Mesendoderm (in vitro differentiated cells): Measurements from ENCODE around the gene THAP12.

Experiments used
- DNase-seq: peaks from one replicate; pipeline ENCODE4 v3.0.0; 2013
- H2AK5ac ChIP-seq: 2 replicates; pipeline ENCODE4 v1.6.1; 2013; ENCODE audit warnings: low read length, inconsistent platforms
- H2BK120ac ChIP-seq: 2 replicates; pipeline ENCODE4 v1.6.1; 2013; ENCODE audit warnings: low read depth, mild to moderate bottlenecking, low read length, moderate library complexity, mixed read lengths
- H2BK15ac ChIP-seq: replicated peaks from 2 replicates; pipeline ENCODE4 v1.6.1; 2013; ENCODE audit warnings: low read depth, mild to moderate bottlenecking, moderate library complexity
- H2BK5ac ChIP-seq: 2 replicates; pipeline ENCODE4 v1.6.1; 2013; ENCODE audit warnings: low read length, inconsistent platforms
- H3K18ac ChIP-seq: 2 replicates; pipeline ENCODE4 v1.6.1; 2013; ENCODE audit warnings: mild to moderate bottlenecking, low read length, mixed read lengths
- H3K23ac ChIP-seq: one replicate; pipeline ENCODE4 v1.6.1; 2013; ENCODE audit warnings: low read length
- H3K27ac ChIP-seq: 2 replicates; pipeline ENCODE4 v1.5.1; 2013; ENCODE audit warnings: low read depth, mild to moderate bottlenecking, inconsistent platforms, low read length, moderate library complexity
- H3K27me3 ChIP-seq: 2 replicates; pipeline ENCODE4 v1.6.1; 2013; ENCODE audit warnings: low read length, control low read depth, mild to moderate bottlenecking, inconsistent platforms; ENCODE audit not compliant: insufficient read depth, poor library complexity
- H3K36me3 ChIP-seq: 2 replicates; pipeline ENCODE4 v1.6.1; 2013; ENCODE audit warnings: low read length, inconsistent platforms; ENCODE audit not compliant: control insufficient read depth, insufficient read depth
- H3K4ac ChIP-seq: one replicate; pipeline ENCODE4 v1.6.1; 2013; ENCODE audit warnings: low read depth, mild to moderate bottlenecking, low read length, moderate library complexity
- H3K4me1 ChIP-seq: 2 replicates; pipeline ENCODE4 v1.6.1; 2013; ENCODE audit warnings: low read depth, low read length, inconsistent platforms; ENCODE audit not compliant: control insufficient read depth
- H3K4me2 ChIP-seq: 2 replicates; pipeline ENCODE4 v1.6.1; 2013; ENCODE audit warnings: low read length
- H3K4me3 ChIP-seq: 2 replicates; pipeline ENCODE4 v1.5.1; 2013; ENCODE audit warnings: mild to moderate bottlenecking, low read length
- H3K56ac ChIP-seq: one replicate; pipeline ENCODE4 v1.6.1; 2013; ENCODE audit warnings: low read length
- H3K79me1 ChIP-seq: 2 replicates; pipeline ENCODE4 v1.6.1; 2013; ENCODE audit warnings: low read length, inconsistent platforms
- H3K79me2 ChIP-seq: 2 replicates; pipeline ENCODE4 v1.6.1; 2013; ENCODE audit warnings: mild to moderate bottlenecking, low read length; ENCODE audit not compliant: control insufficient read depth, insufficient read depth
- H3K9ac ChIP-seq: 2 replicates; pipeline ENCODE4 v1.6.1; 2013; ENCODE audit warnings: low read length, inconsistent platforms
- H4K5ac ChIP-seq: one replicate; pipeline ENCODE4 v1.6.1; 2013; ENCODE audit warnings: low read length
- H4K8ac ChIP-seq: one replicate; pipeline ENCODE4 v1.6.1; 2013; ENCODE audit warnings: low read depth, mild to moderate bottlenecking, control low read depth, low read length, moderate library complexity
- WGBS: extraction: QIAGEN DNeasy Blood & Tissue Kit; methylation state at CpG from one replicate; pipeline ENCODE4 v1.1.7; 2013; ENCODE audit warnings: low lambda C conversion rate, missing lambda C conversion rate; ENCODE audit not compliant: insufficient coverage; ENCODE audit errors: extremely low coverage; 5-methylcytosine and 5-hydroxymethylcytosine counted together

THAP12 gene

DNA sequence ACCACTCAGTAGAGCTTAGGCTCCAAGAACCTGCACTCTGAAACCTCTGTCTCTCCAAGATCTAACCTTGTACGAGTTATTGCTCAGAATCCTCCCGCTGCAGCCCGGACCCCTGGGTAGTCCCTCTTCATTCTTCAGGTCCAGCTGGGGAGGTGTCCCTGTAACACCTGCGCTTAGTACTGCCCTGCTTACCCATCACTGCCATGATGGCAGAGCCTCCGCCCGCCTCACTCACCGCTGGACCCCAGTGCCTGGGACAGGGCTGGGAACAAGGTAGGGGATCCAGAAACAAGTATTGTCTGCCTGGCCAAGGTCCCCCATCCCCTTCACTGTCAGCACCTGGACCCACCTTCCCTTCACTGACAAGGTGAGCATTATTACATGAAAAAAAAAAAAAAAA lies 50.3 kb downstream of the THAP12 start:
- H3K4me2 ChIP-seq, result no peak overlapping the region
- H2BK120ac ChIP-seq, result no peak overlapping the region
- WGBS, result no CpG with 5 or more reads among the region's 7 CpGs

DNA sequence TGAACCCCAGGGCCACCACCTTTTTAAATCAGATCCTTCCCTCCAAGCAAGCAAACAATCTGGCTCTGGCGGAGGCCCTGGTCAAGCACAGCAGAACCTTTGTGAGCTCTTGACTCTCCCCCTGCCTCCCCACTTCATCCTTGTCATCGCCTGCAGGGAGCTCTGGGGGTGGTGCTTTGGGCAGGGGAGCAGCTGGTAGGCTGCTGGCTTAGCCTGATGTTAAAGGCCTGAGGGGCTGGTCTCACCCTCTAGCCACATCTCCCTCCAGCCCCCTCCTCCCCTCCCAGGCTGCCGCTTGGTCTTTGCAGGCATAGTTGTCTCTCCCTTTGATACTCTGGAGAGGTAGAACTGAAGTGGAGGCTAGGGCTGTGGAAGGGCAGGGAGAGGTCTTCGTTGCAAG lies 50.9 kb downstream of the THAP12 start:
- no peak overlapping the region for H2BK5ac ChIP-seq
- H3K4ac ChIP-seq, result no peak overlapping the region
- no peak overlapping the region for H3K9ac ChIP-seq
- no peak overlapping the region for H4K5ac ChIP-seq
- H3K4me3 ChIP-seq, result no peak overlapping the region
- H3K23ac ChIP-seq, result no peak overlapping the region
- H2AK5ac ChIP-seq, result no peak overlapping the region
- peak; percentile 70 for DNase-seq
- H3K56ac ChIP-seq, result no peak overlapping the region
- no peak overlapping the region for H4K8ac ChIP-seq
- H3K4me2 ChIP-seq, result no peak overlapping the region
- H3K36me3 ChIP-seq, result no peaks in the 10 kb centered on the region
- no peaks in the 10 kb centered on the region for H3K79me1 ChIP-seq
- H3K27me3 ChIP-seq, result no peaks in the 10 kb centered on the region
- H2BK120ac ChIP-seq, result no peak overlapping the region
- WGBS, result no CpG with 5 or more reads among the region's 4 CpGs
- no peaks in the 10 kb centered on the region for H3K79me2 ChIP-seq
- H3K27ac ChIP-seq, result no peak overlapping the region
- H3K4me1 ChIP-seq, result peaks cover 2% of the 10 kb centered on the region
- no peak overlapping the region for H3K18ac ChIP-seq
- H2BK15ac ChIP-seq, result no peak overlapping the region

More for the DNA sequence above, 50.3 kb downstream of the THAP12 start:
- no peaks in the 10 kb centered on the region for H3K79me1 ChIP-seq
- H2BK15ac ChIP-seq, result no peak overlapping the region
- H2BK5ac ChIP-seq, result no peak overlapping the region
- no peaks in the 10 kb centered on the region for H3K79me2 ChIP-seq
- no peak overlapping the region for H3K18ac ChIP-seq
- H3K4me3 ChIP-seq, result no peak overlapping the region
- no peak overlapping the region for H3K23ac ChIP-seq
- no peak overlapping the region for H3K4ac ChIP-seq
- peaks cover 2% of the 10 kb centered on the region for H3K4me1 ChIP-seq
- H3K27ac ChIP-seq, result no peak overlapping the region
- no peak overlapping the region for H3K9ac ChIP-seq
- no peak overlapping the region for H3K56ac ChIP-seq
- no peak overlapping the region for H4K8ac ChIP-seq
- H4K5ac ChIP-seq, result no peak overlapping the region
- no peaks in the 10 kb centered on the region for H3K27me3 ChIP-seq
- no peaks in the 10 kb centered on the region for H3K36me3 ChIP-seq
- H2AK5ac ChIP-seq, result no peak overlapping the region
- DNase-seq, result no peak

DNA sequence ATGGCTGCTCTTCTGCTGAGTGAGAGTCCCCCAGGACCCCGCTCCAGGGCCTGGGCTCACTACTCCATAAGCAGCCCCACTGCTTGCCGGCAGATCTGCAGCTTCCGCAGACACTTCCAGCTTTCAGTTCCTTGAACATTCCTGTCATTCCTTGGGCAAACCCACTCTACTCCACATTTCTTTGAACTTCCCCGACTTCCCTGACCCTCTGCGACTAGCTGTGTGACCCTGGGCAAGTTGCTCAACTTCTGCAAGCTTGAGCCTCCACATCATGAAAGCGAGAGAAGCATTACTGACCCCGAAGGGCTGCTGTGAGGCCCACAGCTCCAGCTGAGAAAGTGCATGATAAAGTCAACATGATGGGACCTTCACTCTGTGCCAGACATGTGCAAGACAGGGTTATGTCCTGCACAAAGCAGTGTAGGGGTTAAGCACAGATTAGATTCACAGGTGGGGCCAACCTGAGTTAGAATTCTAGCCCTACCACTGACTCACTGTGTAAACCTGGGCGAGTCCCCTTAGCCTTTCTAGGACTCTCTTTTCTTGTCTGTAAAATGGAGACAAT lies 51.8 kb downstream of the THAP12 start:
- H3K79me2 ChIP-seq, result no peaks in the 10 kb centered on the region
- H3K18ac ChIP-seq, result no peak overlapping the region
- H3K4me1 ChIP-seq, result peaks cover 2% of the 10 kb centered on the region
- no peak overlapping the region for H2BK5ac ChIP-seq
- no CpG with 5 or more reads among the region's 8 CpGs for WGBS
- H2BK15ac ChIP-seq, result no peak overlapping the region
- H3K4me2 ChIP-seq, result no peak overlapping the region
- H4K5ac ChIP-seq, result no peak overlapping the region
- no peak overlapping the region for H3K4ac ChIP-seq
- H3K23ac ChIP-seq, result no peak overlapping the region
- no peak overlapping the region for H4K8ac ChIP-seq
- H3K27me3 ChIP-seq, result no peaks in the 10 kb centered on the region
- H3K36me3 ChIP-seq, result no peaks in the 10 kb centered on the region
- peak; percentile 92 for DNase-seq
- no peaks in the 10 kb centered on the region for H3K79me1 ChIP-seq
- H3K27ac ChIP-seq, result no peak overlapping the region
- H3K9ac ChIP-seq, result no peak overlapping the region
- H2AK5ac ChIP-seq, result no peak overlapping the region
- peak overlapping the region; percentile 42 for H3K56ac ChIP-seq
- no peak overlapping the region for H3K4me3 ChIP-seq
- H2BK120ac ChIP-seq, result no peak overlapping the region

DNA sequence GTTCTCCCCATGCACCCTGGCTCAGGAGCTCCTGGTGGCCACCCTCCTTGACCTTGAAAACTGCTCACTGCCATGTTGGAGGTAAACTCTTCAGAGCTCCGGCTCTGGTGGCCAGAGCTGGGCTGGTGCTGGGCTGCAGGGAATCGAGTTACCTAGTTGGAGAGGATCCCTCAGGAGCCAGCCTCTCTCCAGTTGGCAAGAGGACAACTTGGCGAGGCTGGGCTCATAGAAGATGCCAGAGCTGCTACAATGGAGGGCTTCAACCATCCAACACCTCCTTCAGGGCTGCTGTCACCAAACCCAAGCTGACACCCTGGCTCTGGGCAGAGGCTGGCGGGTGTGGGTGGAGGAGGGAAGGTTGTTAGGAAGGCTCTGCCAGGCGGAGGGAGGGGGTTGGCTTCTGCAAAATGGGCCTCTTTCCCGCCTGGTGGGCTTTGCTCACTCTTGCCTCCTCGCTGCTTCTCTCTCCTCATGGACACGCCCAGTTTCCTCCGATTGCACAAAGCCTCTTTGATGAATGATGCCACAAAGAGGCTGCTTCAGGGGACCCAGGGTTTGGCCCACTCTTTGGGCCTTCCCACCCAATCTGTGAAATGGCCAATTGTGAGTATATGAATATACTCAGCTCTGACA lies 53.1 kb downstream of the THAP12 start:
- Histone ChIP-seq H4K5ac (no peak overlapping the region), H3K18ac (no peak overlapping the region), H3K56ac (no peak overlapping the region), H2AK5ac (no peak overlapping the region), H2BK120ac (no peak overlapping the region), H4K8ac (no peak overlapping the region), H3K79me2 (no peaks in the 10 kb centered on the region), H3K4me3 (no peak overlapping the region), H3K9ac (no peak overlapping the region), H2BK5ac (no peak overlapping the region), H3K4me1 (peaks cover 2% of the 10 kb centered on the region), H3K27me3 (no peaks in the 10 kb centered on the region), H2BK15ac (no peak overlapping the region), H3K36me3 (no peaks in the 10 kb centered on the region), H3K4ac (no peak overlapping the region), H3K27ac (no peak overlapping the region), H3K4me2 (no peak overlapping the region), H3K23ac (no peak overlapping the region), H3K79me1 (no peaks in the 10 kb centered on the region)
- no CpG with 5 or more reads among the region's 9 CpGs for WGBS
- DNase-seq, result no peak

DNA sequence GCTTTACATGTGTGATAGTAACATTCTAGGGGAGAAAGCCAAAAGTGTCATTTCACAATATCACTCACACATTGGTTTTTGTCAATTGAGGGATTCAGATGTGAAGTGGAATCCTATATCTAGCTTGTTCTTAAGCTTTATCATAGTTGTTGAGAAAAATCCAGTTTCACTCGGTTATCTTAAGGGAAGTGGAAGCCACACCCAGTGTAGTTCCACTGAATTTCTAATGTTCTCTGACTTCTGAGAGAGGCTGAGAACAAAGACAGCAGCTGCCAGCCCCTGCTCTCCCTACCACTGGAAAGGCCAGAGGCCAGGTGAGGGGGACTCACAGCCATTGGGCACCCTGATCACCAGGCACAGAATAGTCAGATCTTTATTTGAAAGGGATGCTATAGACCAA lies 53.7 kb downstream of the THAP12 start:
- Histone ChIP-seq H2AK5ac (no peak overlapping the region), H3K23ac (no peak overlapping the region), H3K4ac (no peak overlapping the region), H3K4me1 (peaks cover 2% of the 10 kb centered on the region), H3K79me2 (no peaks in the 10 kb centered on the region), H3K79me1 (no peaks in the 10 kb centered on the region), H3K18ac (no peak overlapping the region), H3K27me3 (peaks cover under 1% of the 10 kb centered on the region), H4K8ac (no peak overlapping the region), H2BK5ac (no peak overlapping the region), H3K4me2 (no peak overlapping the region), H2BK120ac (no peak overlapping the region), H3K4me3 (no peak overlapping the region), H3K56ac (no peak overlapping the region), H2BK15ac (no peak overlapping the region), H3K27ac (no peak overlapping the region), H3K36me3 (no peaks in the 10 kb centered on the region), H4K5ac (no peak overlapping the region), H3K9ac (no peak overlapping the region)
- no peak for DNase-seq
- no CpG with 5 or more reads among the region's 1 CpG for WGBS

DNA sequence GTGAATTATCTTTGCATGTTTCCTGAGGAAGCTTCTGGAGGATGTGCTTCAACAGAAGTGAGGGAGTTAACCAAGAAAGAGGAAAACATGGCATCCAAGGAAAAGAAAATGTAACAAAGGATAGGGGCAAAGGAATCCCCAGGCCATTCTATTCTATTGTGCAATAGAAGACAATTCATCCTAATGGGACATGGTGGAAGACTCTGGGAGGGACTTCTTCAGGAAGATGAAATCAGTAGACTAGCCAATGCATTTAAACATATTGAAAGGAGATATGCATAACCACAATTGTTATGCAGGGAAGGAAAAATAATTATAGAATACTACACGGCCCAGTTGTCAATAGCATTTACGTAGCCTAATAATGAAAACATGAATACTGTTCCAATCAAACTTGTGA lies 55.7 kb downstream of the THAP12 start:
- Histone ChIP-seq H3K27ac (no peak overlapping the region), H4K8ac (no peak overlapping the region), H3K23ac (no peak overlapping the region), H3K79me2 (no peaks in the 10 kb centered on the region), H3K79me1 (no peaks in the 10 kb centered on the region), H3K4me2 (no peak overlapping the region), H4K5ac (no peak overlapping the region), H3K4ac (no peak overlapping the region), H2AK5ac (no peak overlapping the region), H3K56ac (no peak overlapping the region), H3K4me1 (peaks cover 2% of the 10 kb centered on the region), H3K4me3 (no peak overlapping the region), H2BK5ac (no peak overlapping the region), H3K9ac (no peak overlapping the region), H3K36me3 (no peaks in the 10 kb centered on the region), H2BK120ac (no peak overlapping the region), H3K18ac (no peak overlapping the region), H2BK15ac (no peak overlapping the region), H3K27me3 (peaks cover 16% of the 10 kb centered on the region)
- DNase-seq, result no peak
- WGBS, result no CpG with 5 or more reads among the region's 2 CpGs
